GM12801 (cell line): Measurements from ENCODE around the gene FAM135A.

Experiments
- TF ChIP-seq, protein P1 (sequence below): IDR thresholded peaks from one replicate; pipeline ENCODE4 v1.5.1; 2011; ENCODE audit warnings: control low read depth; ENCODE audit not compliant: insufficient read length; ENCODE audit errors: extremely low read depth

The FAM135A gene

DNA sequence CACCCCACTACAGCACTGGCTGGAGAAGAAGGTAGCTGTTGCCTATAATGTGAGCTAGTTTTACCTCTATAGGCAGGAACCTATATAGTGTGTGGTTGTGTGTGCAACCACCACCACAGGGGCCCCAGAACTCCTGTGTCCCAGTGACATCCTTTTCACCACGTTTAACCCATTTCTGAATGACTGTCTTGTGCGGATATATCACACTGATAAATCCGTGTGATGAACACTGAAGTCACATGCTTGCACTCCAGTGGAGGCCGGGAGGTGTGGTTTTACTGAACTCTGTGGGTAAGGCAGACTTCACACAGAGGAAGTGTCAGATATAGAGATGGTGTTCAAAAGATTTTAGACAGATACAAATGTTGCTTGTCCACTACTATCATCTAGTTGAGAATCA is 185.9 kb downstream of the FAM135A start:
- TF ChIP-seq, protein P1, sequence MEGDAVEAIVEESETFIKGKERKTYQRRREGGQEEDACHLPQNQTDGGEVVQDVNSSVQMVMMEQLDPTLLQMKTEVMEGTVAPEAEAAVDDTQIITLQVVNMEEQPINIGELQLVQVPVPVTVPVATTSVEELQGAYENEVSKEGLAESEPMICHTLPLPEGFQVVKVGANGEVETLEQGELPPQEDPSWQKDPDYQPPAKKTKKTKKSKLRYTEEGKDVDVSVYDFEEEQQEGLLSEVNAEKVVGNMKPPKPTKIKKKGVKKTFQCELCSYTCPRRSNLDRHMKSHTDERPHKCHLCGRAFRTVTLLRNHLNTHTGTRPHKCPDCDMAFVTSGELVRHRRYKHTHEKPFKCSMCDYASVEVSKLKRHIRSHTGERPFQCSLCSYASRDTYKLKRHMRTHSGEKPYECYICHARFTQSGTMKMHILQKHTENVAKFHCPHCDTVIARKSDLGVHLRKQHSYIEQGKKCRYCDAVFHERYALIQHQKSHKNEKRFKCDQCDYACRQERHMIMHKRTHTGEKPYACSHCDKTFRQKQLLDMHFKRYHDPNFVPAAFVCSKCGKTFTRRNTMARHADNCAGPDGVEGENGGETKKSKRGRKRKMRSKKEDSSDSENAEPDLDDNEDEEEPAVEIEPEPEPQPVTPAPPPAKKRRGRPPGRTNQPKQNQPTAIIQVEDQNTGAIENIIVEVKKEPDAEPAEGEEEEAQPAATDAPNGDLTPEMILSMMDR, result no peak

- TF ChIP-seq, protein P1, result no peak
These were observed 187.7 kb downstream of the FAM135A start for GRCh38 chr6:70601014-70601413.

GRCh38 chr6:70604254-70604653 is 190.9 kb downstream of the FAM135A start:
- TF ChIP-seq, protein P1, result no peak
